HL-60 (cell line): ENCODE results near the gene GGA2.

Experiments used
- CTCF ChIP-seq: IDR thresholded peaks from one replicate; pipeline ENCODE4 v1.5.1; 2011; ENCODE audit warnings: low read length, control low read depth, inconsistent platforms; ENCODE audit not compliant: insufficient read depth
- GABPA ChIP-seq: IDR thresholded peaks from 2 replicates; pipeline ENCODE4 v1.6.1; 2012; ENCODE audit warnings: low read depth
- POLR2AphosphoS5 ChIP-seq: IDR thresholded peaks from 2 replicates; pipeline ENCODE4 v1.6.1; 2012; ENCODE audit warnings: low read depth
- SPI1 ChIP-seq: IDR thresholded peaks from 2 replicates; pipeline ENCODE4 v1.6.1; 2012; ENCODE audit warnings: low read depth, mild to moderate bottlenecking, borderline replicate concordance
- TF ChIP-seq, protein P1 (sequence below): IDR thresholded peaks from 2 replicates; pipeline ENCODE4 v1.6.1; 2012; ENCODE audit warnings: low read depth; ENCODE audit not compliant: insufficient replicate concordance

GRCh38 chr16:23510164-23510914 lies at the start of gene GGA2:
- no peak for TF ChIP-seq CTCF
- peak; percentile 75 for TF ChIP-seq POLR2AphosphoS5
- TF ChIP-seq GABPA, result no peak
- TF ChIP-seq, protein P1, sequence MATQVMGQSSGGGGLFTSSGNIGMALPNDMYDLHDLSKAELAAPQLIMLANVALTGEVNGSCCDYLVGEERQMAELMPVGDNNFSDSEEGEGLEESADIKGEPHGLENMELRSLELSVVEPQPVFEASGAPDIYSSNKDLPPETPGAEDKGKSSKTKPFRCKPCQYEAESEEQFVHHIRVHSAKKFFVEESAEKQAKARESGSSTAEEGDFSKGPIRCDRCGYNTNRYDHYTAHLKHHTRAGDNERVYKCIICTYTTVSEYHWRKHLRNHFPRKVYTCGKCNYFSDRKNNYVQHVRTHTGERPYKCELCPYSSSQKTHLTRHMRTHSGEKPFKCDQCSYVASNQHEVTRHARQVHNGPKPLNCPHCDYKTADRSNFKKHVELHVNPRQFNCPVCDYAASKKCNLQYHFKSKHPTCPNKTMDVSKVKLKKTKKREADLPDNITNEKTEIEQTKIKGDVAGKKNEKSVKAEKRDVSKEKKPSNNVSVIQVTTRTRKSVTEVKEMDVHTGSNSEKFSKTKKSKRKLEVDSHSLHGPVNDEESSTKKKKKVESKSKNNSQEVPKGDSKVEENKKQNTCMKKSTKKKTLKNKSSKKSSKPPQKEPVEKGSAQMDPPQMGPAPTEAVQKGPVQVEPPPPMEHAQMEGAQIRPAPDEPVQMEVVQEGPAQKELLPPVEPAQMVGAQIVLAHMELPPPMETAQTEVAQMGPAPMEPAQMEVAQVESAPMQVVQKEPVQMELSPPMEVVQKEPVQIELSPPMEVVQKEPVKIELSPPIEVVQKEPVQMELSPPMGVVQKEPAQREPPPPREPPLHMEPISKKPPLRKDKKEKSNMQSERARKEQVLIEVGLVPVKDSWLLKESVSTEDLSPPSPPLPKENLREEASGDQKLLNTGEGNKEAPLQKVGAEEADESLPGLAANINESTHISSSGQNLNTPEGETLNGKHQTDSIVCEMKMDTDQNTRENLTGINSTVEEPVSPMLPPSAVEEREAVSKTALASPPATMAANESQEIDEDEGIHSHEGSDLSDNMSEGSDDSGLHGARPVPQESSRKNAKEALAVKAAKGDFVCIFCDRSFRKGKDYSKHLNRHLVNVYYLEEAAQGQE, result peak; percentile 50
- TF ChIP-seq SPI1, result no peak
